Gastrocnemius medialis (tissue), 4 donors: ENCODE data around the gene NCAM2. TPM values are rescaled to one million over a fixed set of nuclear protein-coding genes. Genes with fewer than 3 reads are reported as not detected.
"Not testable (repeated sequence)": the region's sequence is repeated elsewhere in the genome, so short reads cannot be mapped to it uniquely, and the experiment has no call there.

Experiments used
- ATAC-seq, 2 donors: fragments of 150-250 bp; one replicate each; pipeline ENCODE4 v1.9.1; 2016
- DNase-seq, 2 donors: peaks; one replicate each; pipeline ENCODE4 v3.0.0-alpha.2; 2019
- H3K27ac ChIP-seq, 4 donors: fragments of 200-600 bp; sonication (generic); 1 replicate in 1 of 4; 2 replicates in 3 of 4; pipeline ENCODE4 v1.5.1; 2016 to 2018; ENCODE audit warnings: mild to moderate bottlenecking in 2 of 4, moderate library complexity in 1 of 4
- H3K27me3 ChIP-seq, 3 donors: fragments of 200-600 bp; sonication (generic) in 2 of 3; 1 replicate in 1 of 3; 2 replicates in 2 of 3; pipeline versions ENCODE4 v1.5.1 to v1.6.0; 2016 to 2019; ENCODE audit warnings: mild to moderate bottlenecking in 1 of 3, moderate library complexity in 1 of 3
- H3K36me3 ChIP-seq, 2 donors: fragments of 200-600 bp; sonication (generic) in 1 of 2; one replicate each; pipeline ENCODE4 v1.5.1; 2017 to 2018
- H3K4me1 ChIP-seq, 2 donors: fragments of 200-600 bp; sonication (generic) in 1 of 2; one replicate each; pipeline ENCODE4 v1.5.1; 2016 to 2017; ENCODE audit warnings: mild to moderate bottlenecking in 2 of 2
- H3K4me3 ChIP-seq, 4 donors: fragments of 200-600 bp; sonication (generic) in 3 of 4; 1 replicate in 1 of 4; 2 replicates in 3 of 4; pipeline ENCODE4 v1.5.1; 2016 to 2019; ENCODE audit warnings: mild to moderate bottlenecking in 2 of 4
- H3K9me3 ChIP-seq, 3 donors: fragments of 200-600 bp; sonication (generic) in 2 of 3; 1 replicate in 1 of 3; 2 replicates in 2 of 3; pipeline ENCODE4 v1.5.1; 2016 to 2019
- CTCF ChIP-seq, 5 experiments: fragments of 450-650 bp in 3 of 5; fragments of 200-600 bp in 2 of 5; sonication (generic) in 2 of 5; IDR thresholded peaks in 4 of 5; conservative IDR thresholded peaks in 1 of 5; 1 replicate in 4 of 5; 2 replicates in 1 of 5; pipeline ENCODE4 v1.5.1; 2016 to 2019; ENCODE audit warnings: antibody characterized with exemption in 5 of 5, mild to moderate bottlenecking in 3 of 5, moderate library complexity in 3 of 5
- POLR2A ChIP-seq, 2 donors: fragments of 450-650 bp; IDR thresholded peaks; one replicate each; pipeline ENCODE4 v1.6.1; 2017; ENCODE audit warnings: antibody characterized with exemption in 2 of 2, mild to moderate bottlenecking in 2 of 2, moderate library complexity in 2 of 2
- in situ Hi-C, 4 donors: fragments of 200-750 bp; cut with MboI; loops; one replicate each; pipeline versions ENCODE4 v1.15.0 to v1.8.0; 2017; ENCODE audit warnings: low sequenced_read_pairs in 4 of 4
- intact Hi-C: fragments of 100-400 bp; cut with DNase I; formaldehyde crosslinking; loops from one replicate; pipeline ENCODE4 v1.15.1; 2023; ENCODE audit warnings: low total_unique reads
- total RNA-seq, 4 donors: library from RNA; depleted of rRNA; stranded (reverse); fragments of >200 nt; gene quantifications; one replicate each; pipeline versions ENCODE4 v1.1.0 to v1.2.3, GENCODE V29; 2016

Gene NCAM2
- total RNA-seq, 4 donors from 2014 or later, result 0.07 to 1.9 (median 0.65) TPM

- Histone ChIP-seq H3K27me3 (no peaks in the 10 kb centered on the region), H3K4me1 (no peaks in the 10 kb centered on the region), H3K4me3 (no peak overlapping the region), H3K9me3 (no peaks in the 10 kb centered on the region), H3K36me3 (no peaks in the 10 kb centered on the region), H3K27ac (no peak overlapping the region)
- no peak for TF ChIP-seq POLR2A (IDR thresholded peaks at IDR 0.05)
- no peak for TF ChIP-seq CTCF (IDR thresholded peaks at IDR 0.05 in 4 of 5, conservative IDR thresholded peaks at IDR 0.05 in 1 of 5)
- ATAC-seq (no peak), DNase-seq (no peak)
- intact Hi-C loops (no loop called here), in situ Hi-C loops (no loop called here)
Measured at GRCh38 chr21:21146587-21147373, 148.6 kb downstream of the NCAM2 start.

- Histone ChIP-seq H3K4me1 (no peaks in the 10 kb centered on the region), H3K27ac (no peak overlapping the region), H3K36me3 (no peaks in the 10 kb centered on the region), H3K9me3 (no peaks in the 10 kb centered on the region), H3K4me3 (no peak overlapping the region), H3K27me3 (no peaks in the 10 kb centered on the region)
- intact Hi-C loops (no loop called here), in situ Hi-C loops (no loop called here)
- no peak for DNase-seq
- TF ChIP-seq CTCF (IDR thresholded peaks at IDR 0.05 in 4 of 5, conservative IDR thresholded peaks at IDR 0.05 in 1 of 5) (no peak), POLR2A (IDR thresholded peaks at IDR 0.05) (no peak)
- no peak for ATAC-seq
Measured at GRCh38 chr21:21147374-21147745, 149.2 kb downstream of the NCAM2 start.

GRCh38 chr21:21148009-21148408 lies 149.8 kb downstream of the NCAM2 start:
- Histone ChIP-seq H3K27me3 (no peaks in the 10 kb centered on the region), H3K4me3 (no peak overlapping the region), H3K9me3 (no peaks in the 10 kb centered on the region), H3K36me3 (no peaks in the 10 kb centered on the region), H3K4me1 (no peaks in the 10 kb centered on the region), H3K27ac (no peak overlapping the region)
- in situ Hi-C loops, result no loop called here
- no peak for ATAC-seq
- intact Hi-C loops, result no loop called here
- TF ChIP-seq CTCF (IDR thresholded peaks at IDR 0.05 in 4 of 5, conservative IDR thresholded peaks at IDR 0.05 in 1 of 5), result no peak
- TF ChIP-seq POLR2A (IDR thresholded peaks at IDR 0.05), result no peak
- DNase-seq, result no peak

- no peak for TF ChIP-seq CTCF (IDR thresholded peaks at IDR 0.05 in 4 of 5, conservative IDR thresholded peaks at IDR 0.05 in 1 of 5)
- TF ChIP-seq POLR2A (IDR thresholded peaks at IDR 0.05), result no peak
- no peaks in the 10 kb centered on the region for H3K4me1 ChIP-seq
- no peak overlapping the region for H3K4me3 ChIP-seq
- in situ Hi-C loops, result no loop called here
- no peak for DNase-seq
- H3K9me3 ChIP-seq, result no peaks in the 10 kb centered on the region
- no peaks in the 10 kb centered on the region for H3K27me3 ChIP-seq
- no peaks in the 10 kb centered on the region for H3K36me3 ChIP-seq
- no peak for ATAC-seq
- intact Hi-C loops, result no loop called here
- no peak overlapping the region for H3K27ac ChIP-seq
Measured at GRCh38 chr21:21148514-21148913, 150.3 kb downstream of the NCAM2 start.

- intact Hi-C loops, H3K4me1 ChIP-seq, H3K4me3 ChIP-seq, ATAC-seq, H3K36me3 ChIP-seq, H3K27ac ChIP-seq, H3K9me3 ChIP-seq, H3K27me3 ChIP-seq, in situ Hi-C loops, DNase-seq: not testable (repeated sequence)
Measured at GRCh38 chr21:21149445-21149844, 151.2 kb downstream of the NCAM2 start.
